ENCODE measurements around the gene SAMD13.

Gene SAMD13

GRCh38 chr1:84376000-84376910 lies 74.7 kb downstream of the SAMD13 start:
- Histone ChIP-seq H3K4me1 (ENCODE audit: control insufficient read depth, low read length) (no peaks in the 10 kb centered on the region), H3K4me3 (ENCODE audit: low read length) (no peak overlapping the region), H4K20me1 (ENCODE audit: control insufficient read depth, insufficient read depth, low read depth, low read length) (no peaks in the 10 kb centered on the region), H3K9me3 (ENCODE audit: control insufficient read depth, insufficient read depth, low read length) (no peaks in the 10 kb centered on the region), H3K27ac (ENCODE audit: low read depth, low read length) (no peak overlapping the region), H3K79me2 (ENCODE audit: control insufficient read depth, low read length) (no peaks in the 10 kb centered on the region), H3K27me3 (ENCODE audit: control insufficient read depth, low read length) (no peaks in the 10 kb centered on the region), H3K4me2 (ENCODE audit: low read length) (no peak overlapping the region), H3K36me3 (ENCODE audit: control insufficient read depth, low read length) (no peaks in the 10 kb centered on the region), H3F3A (ENCODE audit: control insufficient read depth, insufficient read depth) (no peaks in the 10 kb centered on the region), H3K9me2 (replicated peaks; ENCODE audit: control insufficient read depth, low read length) (no peaks in the 10 kb centered on the region)
- TF ChIP-seq EZH2phosphoT487 (IDR thresholded peaks at IDR 0.05; ENCODE audit: borderline replicate concordance, low read length) (no peak), CTCF (IDR thresholded peaks at IDR 0.05; ENCODE audit: low read depth, low read length, poor library complexity, severe bottlenecking) (no peak)

GRCh38 chr1:84377480-84378095 lies 76.1 kb downstream of the SAMD13 start:
- H3K36me3 ChIP-seq (ENCODE audit: control insufficient read depth, low read length): no peaks in the 10 kb centered on the region
- H4K20me1 ChIP-seq (ENCODE audit: control insufficient read depth, insufficient read depth, low read depth, low read length): no peaks in the 10 kb centered on the region
- no peaks in the 10 kb centered on the region for H3K27me3 ChIP-seq (ENCODE audit: control insufficient read depth, low read length)
- no peak overlapping the region for H3K27ac ChIP-seq (ENCODE audit: low read depth, low read length)
- H3K9me3 ChIP-seq (ENCODE audit: control insufficient read depth, insufficient read depth, low read length): no peaks in the 10 kb centered on the region
- H3K9me2 ChIP-seq (replicated peaks; ENCODE audit: control insufficient read depth, low read length): no peaks in the 10 kb centered on the region
- no peaks in the 10 kb centered on the region for H3K79me2 ChIP-seq (ENCODE audit: control insufficient read depth, low read length)
- no peak overlapping the region for H3K4me3 ChIP-seq (ENCODE audit: low read length)
- no peak overlapping the region for H3K4me2 ChIP-seq (ENCODE audit: low read length)
- H3F3A ChIP-seq (ENCODE audit: control insufficient read depth, insufficient read depth): no peaks in the 10 kb centered on the region
- no peaks in the 10 kb centered on the region for H3K4me1 ChIP-seq (ENCODE audit: control insufficient read depth, low read length)
- TF ChIP-seq EZH2phosphoT487 (IDR thresholded peaks at IDR 0.05; ENCODE audit: borderline replicate concordance, low read length) (no peak), CTCF (IDR thresholded peaks at IDR 0.05; ENCODE audit: low read depth, low read length, poor library complexity, severe bottlenecking) (no peak)

GRCh38 chr1:84379138-84379916 lies 77.8 kb downstream of the SAMD13 start:
- Histone ChIP-seq H3K4me2 (ENCODE audit: low read length) (no peak overlapping the region), H3K4me1 (ENCODE audit: control insufficient read depth, low read length) (no peaks in the 10 kb centered on the region), H3K4me3 (ENCODE audit: low read length) (no peak overlapping the region), H3K79me2 (ENCODE audit: control insufficient read depth, low read length) (no peaks in the 10 kb centered on the region), H3K27me3 (ENCODE audit: control insufficient read depth, low read length) (no peaks in the 10 kb centered on the region), H3K9me3 (ENCODE audit: control insufficient read depth, insufficient read depth, low read length) (no peaks in the 10 kb centered on the region), H3K9me2 (replicated peaks; ENCODE audit: control insufficient read depth, low read length) (no peaks in the 10 kb centered on the region), H3K27ac (ENCODE audit: low read depth, low read length) (no peak overlapping the region), H4K20me1 (ENCODE audit: control insufficient read depth, insufficient read depth, low read depth, low read length) (no peaks in the 10 kb centered on the region), H3F3A (ENCODE audit: control insufficient read depth, insufficient read depth) (no peaks in the 10 kb centered on the region), H3K36me3 (ENCODE audit: control insufficient read depth, low read length) (no peaks in the 10 kb centered on the region)
- TF ChIP-seq EZH2phosphoT487 (IDR thresholded peaks at IDR 0.05; ENCODE audit: borderline replicate concordance, low read length) (no peak), CTCF (IDR thresholded peaks at IDR 0.05; ENCODE audit: low read depth, low read length, poor library complexity, severe bottlenecking) (no peak)
